Panc1 (cell line): ENCODE data around the gene NRP1.
A peak's percentile ranks its signal among the peaks of the same experiment; 100 is the strongest.

Experiments used
- CTCF ChIP-seq: fragments of 450-650 bp; IDR thresholded peaks from 2 replicates; pipeline ENCODE4 v1.5.1; 2017; ENCODE audit warnings: mild to moderate bottlenecking
- POLR2AphosphoS5 ChIP-seq: IDR thresholded peaks from 2 replicates; pipeline ENCODE4 v1.6.1; 2012; ENCODE audit warnings: mild to moderate bottlenecking, low read depth, low read length, moderate library complexity
- REST ChIP-seq, 2 experiments: IDR thresholded peaks; 2 replicates each; pipeline ENCODE4 v1.6.1; 2011 to 2012; ENCODE audit warnings: low read depth in 2 of 2, control low read depth in 1 of 2, low read length in 1 of 2, mild to moderate bottlenecking in 1 of 2, moderate library complexity in 1 of 2; ENCODE audit not compliant: insufficient read depth in 1 of 2
- SIN3A ChIP-seq: IDR thresholded peaks from 2 replicates; pipeline ENCODE4 v1.6.1; 2012; ENCODE audit warnings: low read depth, mild to moderate bottlenecking, low read length, moderate library complexity, borderline replicate concordance; ENCODE audit not compliant: insufficient read depth
- TCF7L2 ChIP-seq: IDR thresholded peaks from 2 replicates; pipeline ENCODE4 v1.6.1; 2011; ENCODE audit warnings: mild to moderate bottlenecking, low read depth, low read length, inconsistent platforms

GRCh38 chr10:33193701-33194521, 140.6 kb downstream of the NRP1 start:
- TF ChIP-seq POLR2AphosphoS5 (no peak; the same call in 1 of the 2 replicates), SIN3A (no peak), CTCF (peak; percentile 59), REST (IDR thresholded peaks at IDR 0.05; ENCODE audit: insufficient read depth in 1 of 2, low read depth in 2 of 2, low read length in 1 of 2) (no peak), TCF7L2 (no peak)
